ENCODE data around the gene DPPA5. TPM values are rescaled to one million over a fixed set of nuclear protein-coding genes. Genes with fewer than 3 reads are reported as not detected.

The DPPA5 gene
- total RNA-seq, 1 donor from 2014 or later = not detected

- H3K4me1 Mint-ChIP-seq (ENCODE audit: low read depth) = no peaks in the 10 kb centered on the region
Observed at GRCh38 chr6:73377225-73377624, 23.1 kb upstream of the DPPA5 start.

GRCh38 chr6:73375216-73375615 lies 21.1 kb upstream of the DPPA5 start:
- intact Hi-C loops (cut with micrococcal nuclease) = no loop called here
- DNase-seq (ENCODE audit: low spot score) = no peak
- H3K4me1 Mint-ChIP-seq (ENCODE audit: low read depth) = no peaks in the 10 kb centered on the region

More at GRCh38 chr6:73377225-73377624, 23.1 kb upstream of the DPPA5 start:
- no peak overlapping the region for H3K27ac Mint-ChIP-seq
- intact Hi-C loops (cut with micrococcal nuclease) = no loop called here
- H3K4me3 Mint-ChIP-seq = no peak overlapping the region
- no peaks in the 10 kb centered on the region for H3K36me3 Mint-ChIP-seq (ENCODE audit: low read depth)
- H3K9me3 Mint-ChIP-seq = peaks cover 4% of the 10 kb centered on the region
- H3K27me3 Mint-ChIP-seq (ENCODE audit: insufficient read depth) = no peaks in the 10 kb centered on the region
- DNase-seq (ENCODE audit: low spot score) = no peak

GRCh38 chr6:73372516-73372915 lies 18.4 kb upstream of the DPPA5 start:
- intact Hi-C loops (cut with micrococcal nuclease) = no loop called here
- no peak for DNase-seq (ENCODE audit: low spot score)
- no peak overlapping the region for H3K4me3 Mint-ChIP-seq
- H3K9me3 Mint-ChIP-seq = peaks cover 4% of the 10 kb centered on the region
- no peaks in the 10 kb centered on the region for H3K36me3 Mint-ChIP-seq (ENCODE audit: low read depth)
- H3K4me1 Mint-ChIP-seq (ENCODE audit: low read depth) = no peaks in the 10 kb centered on the region
- H3K27me3 Mint-ChIP-seq (ENCODE audit: insufficient read depth) = peaks cover 6% of the 10 kb centered on the region
- H3K27ac Mint-ChIP-seq = no peak overlapping the region

More at GRCh38 chr6:73375216-73375615, 21.1 kb upstream of the DPPA5 start:
- Mint-ChIP-seq H3K36me3 (ENCODE audit: low read depth) (no peaks in the 10 kb centered on the region), H3K27ac (no peak overlapping the region), H3K9me3 (peaks cover 4% of the 10 kb centered on the region), H3K27me3 (ENCODE audit: insufficient read depth) (no peaks in the 10 kb centered on the region), H3K4me3 (no peak overlapping the region)

- peaks cover 6% of the 10 kb centered on the region for H3K27me3 Mint-ChIP-seq (ENCODE audit: insufficient read depth)
- intact Hi-C loops (cut with micrococcal nuclease) = no loop called here
- no peaks in the 10 kb centered on the region for H3K4me1 Mint-ChIP-seq (ENCODE audit: low read depth)
- no peak overlapping the region for H3K27ac Mint-ChIP-seq
- no peaks in the 10 kb centered on the region for H3K36me3 Mint-ChIP-seq (ENCODE audit: low read depth)
- H3K9me3 Mint-ChIP-seq = peaks cover 4% of the 10 kb centered on the region
- no peak for DNase-seq (ENCODE audit: low spot score)
- H3K4me3 Mint-ChIP-seq = no peak overlapping the region
Observed at GRCh38 chr6:73371984-73372383, 17.9 kb upstream of the DPPA5 start.

GRCh38 chr6:73369563-73369962 lies 15.5 kb upstream of the DPPA5 start, which contains the start of gene OOEP:
Gene OOEP, minus strand, starts transcription at chr6:73369897. Its CDS starts 105 bp downstream, at chr6:73369792.
- no peak within 1 kb of the TSS for H3K4me3 Mint-ChIP-seq
- peaks cover 6% of the 10 kb centered on the region for H3K27me3 Mint-ChIP-seq (ENCODE audit: insufficient read depth)
- peaks cover 4% of the 10 kb centered on the region for H3K9me3 Mint-ChIP-seq
- H3K36me3 Mint-ChIP-seq (ENCODE audit: low read depth) = no peaks in the 10 kb centered on the region
- intact Hi-C loops (cut with micrococcal nuclease) = no loop called here
- DNase-seq (ENCODE audit: low spot score) = no peak
- no peak within 1 kb of the TSS for H3K27ac Mint-ChIP-seq
- H3K4me1 Mint-ChIP-seq (ENCODE audit: low read depth) = no peaks in the 10 kb centered on the region

GRCh38 chr6:73369157-73369556 lies 15.1 kb upstream of the DPPA5 start:
- Mint-ChIP-seq H3K27ac (no peak overlapping the region), H3K9me3 (peaks cover 4% of the 10 kb centered on the region), H3K4me1 (ENCODE audit: low read depth) (no peaks in the 10 kb centered on the region), H3K4me3 (no peak overlapping the region), H3K27me3 (ENCODE audit: insufficient read depth) (peaks cover 6% of the 10 kb centered on the region), H3K36me3 (ENCODE audit: low read depth) (no peaks in the 10 kb centered on the region)
- no peak for DNase-seq (ENCODE audit: low spot score)
- intact Hi-C loops (cut with micrococcal nuclease) = no loop called here

- Mint-ChIP-seq H3K27me3 (ENCODE audit: insufficient read depth) (peaks cover 6% of the 10 kb centered on the region), H3K9me3 (peaks cover 4% of the 10 kb centered on the region), H3K4me3 (no peak overlapping the region), H3K4me1 (ENCODE audit: low read depth) (no peaks in the 10 kb centered on the region), H3K27ac (no peak overlapping the region), H3K36me3 (ENCODE audit: low read depth) (no peaks in the 10 kb centered on the region)
- DNase-seq (ENCODE audit: low spot score) = no peak
- intact Hi-C loops (cut with micrococcal nuclease) = no loop called here
Observed at GRCh38 chr6:73368675-73369074, 14.6 kb upstream of the DPPA5 start.

GRCh38 chr6:73367761-73368355 lies 13.8 kb upstream of the DPPA5 start:
- no peak for DNase-seq (ENCODE audit: low spot score)
- no peaks in the 10 kb centered on the region for H3K4me1 Mint-ChIP-seq (ENCODE audit: low read depth)
- H3K27me3 Mint-ChIP-seq (ENCODE audit: insufficient read depth) = peaks cover 6% of the 10 kb centered on the region
- H3K9me3 Mint-ChIP-seq = peaks cover under 1% of the 10 kb centered on the region
- intact Hi-C loops (cut with micrococcal nuclease) = no loop called here
- no peak overlapping the region for H3K27ac Mint-ChIP-seq
- H3K4me3 Mint-ChIP-seq = no peak overlapping the region
- H3K36me3 Mint-ChIP-seq (ENCODE audit: low read depth) = no peaks in the 10 kb centered on the region

GRCh38 chr6:73364549-73364948 lies 10.5 kb upstream of the DPPA5 start:
- Mint-ChIP-seq H3K4me1 (ENCODE audit: low read depth) (no peaks in the 10 kb centered on the region), H3K36me3 (ENCODE audit: low read depth) (no peaks in the 10 kb centered on the region), H3K9me3 (no peaks in the 10 kb centered on the region), H3K27ac (no peak overlapping the region), H3K4me3 (no peak overlapping the region), H3K27me3 (ENCODE audit: insufficient read depth) (peaks cover 5% of the 10 kb centered on the region)
- DNase-seq (ENCODE audit: low spot score) = no peak
- intact Hi-C loops (cut with micrococcal nuclease) = no loop called here

GRCh38 chr6:73364121-73364520 lies 10.0 kb upstream of the DPPA5 start:
- Mint-ChIP-seq H3K4me1 (ENCODE audit: low read depth) (no peaks in the 10 kb centered on the region), H3K27me3 (ENCODE audit: insufficient read depth) (peaks cover 5% of the 10 kb centered on the region), H3K36me3 (ENCODE audit: low read depth) (no peaks in the 10 kb centered on the region), H3K27ac (no peak overlapping the region), H3K9me3 (no peaks in the 10 kb centered on the region), H3K4me3 (no peak overlapping the region)
- intact Hi-C loops (cut with micrococcal nuclease) = no loop called here
- DNase-seq (ENCODE audit: low spot score) = no peak

GRCh38 chr6:73363537-73363875 lies 9.4 kb upstream of the DPPA5 start:
- no peak for DNase-seq (ENCODE audit: low spot score)
- Mint-ChIP-seq H3K36me3 (ENCODE audit: low read depth) (no peaks in the 10 kb centered on the region), H3K9me3 (no peaks in the 10 kb centered on the region), H3K4me1 (ENCODE audit: low read depth) (no peaks in the 10 kb centered on the region), H3K4me3 (no peak overlapping the region), H3K27me3 (ENCODE audit: insufficient read depth) (peaks cover 5% of the 10 kb centered on the region), H3K27ac (no peak overlapping the region)
- intact Hi-C loops (cut with micrococcal nuclease) = no loop called here

- Mint-ChIP-seq H3K27ac (no peak overlapping the region), H3K4me1 (ENCODE audit: low read depth) (no peaks in the 10 kb centered on the region), H3K4me3 (no peak overlapping the region), H3K36me3 (ENCODE audit: low read depth) (no peaks in the 10 kb centered on the region), H3K27me3 (ENCODE audit: insufficient read depth) (peaks cover 1% of the 10 kb centered on the region), H3K9me3 (no peaks in the 10 kb centered on the region)
- intact Hi-C loops (cut with micrococcal nuclease) = no loop called here
- DNase-seq (ENCODE audit: low spot score) = no peak
Observed at GRCh38 chr6:73362869-73363536, 8.9 kb upstream of the DPPA5 start.

GRCh38 chr6:73362358-73362757 lies 8.3 kb upstream of the DPPA5 start, which contains the start of gene KHDC3L:
Gene KHDC3L, plus strand, starts transcription at chr6:73362658. Its CDS starts 72 bp downstream, at chr6:73362730.
- no peaks in the 10 kb centered on the region for H3K9me3 Mint-ChIP-seq
- no peaks in the 10 kb centered on the region for H3K27me3 Mint-ChIP-seq (ENCODE audit: insufficient read depth)
- intact Hi-C loops (cut with micrococcal nuclease) = no loop called here
- DNase-seq (ENCODE audit: low spot score) = no peak
- no peak within 1 kb of the TSS for H3K4me3 Mint-ChIP-seq
- no peak within 1 kb of the TSS for H3K27ac Mint-ChIP-seq
- H3K4me1 Mint-ChIP-seq (ENCODE audit: low read depth) = no peaks in the 10 kb centered on the region
- H3K36me3 Mint-ChIP-seq (ENCODE audit: low read depth) = no peaks in the 10 kb centered on the region

Data from activated T-helper 1 cell treated with anti-CD3 and anti-CD28 coated beads, Interleukin-12 subunit alpha, Interleukin-12 subunit beta, Interleukin-2, Interleukin-4 antibody, amounts not matched to agents 30 ng/mL and 10 ng/mL and 1 ng/mL, durations not matched to agents 14 hours and 24 hours and 36 hours (primary cell).